C4-2B (cell line): ENCODE data around the gene VPS45.

ENCODE experiments used
- H3K27ac ChIP-seq: fragments of 450-650 bp; 2 replicates; pipeline ENCODE4 v1.5.1; 2017
- ZFX ChIP-seq: fragments of 450-650 bp; IDR thresholded peaks from 2 replicates; pipeline ENCODE4 v1.6.1; 2017
- TF ChIP-seq, protein P1 (sequence below): fragments of 450-650 bp; conservative IDR thresholded peaks from 2 replicates; pipeline ENCODE4 v1.5.1; 2017; ENCODE audit warnings: mild to moderate bottlenecking

Gene VPS45

DNA sequence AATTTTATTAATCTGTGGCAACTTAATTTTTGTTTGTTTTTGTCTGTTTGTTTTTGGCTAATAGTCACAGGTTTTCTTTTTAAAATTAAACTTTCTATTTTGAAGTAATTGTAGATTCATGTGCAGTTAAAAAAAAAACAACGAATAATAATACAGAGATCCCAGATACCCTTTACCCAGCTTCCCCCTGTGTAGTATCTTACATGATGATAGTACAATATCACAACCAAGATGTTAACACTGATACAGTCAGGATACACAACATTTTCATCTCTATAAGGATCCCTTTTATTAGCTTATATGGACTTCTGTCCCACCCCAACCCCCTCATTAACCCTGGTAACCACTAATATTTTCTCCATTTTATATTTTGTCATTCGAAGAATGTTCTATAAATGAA, 5.9 kb downstream of the VPS45 start:
- no peak overlapping the region for H3K27ac ChIP-seq
- TF ChIP-seq, protein P1, sequence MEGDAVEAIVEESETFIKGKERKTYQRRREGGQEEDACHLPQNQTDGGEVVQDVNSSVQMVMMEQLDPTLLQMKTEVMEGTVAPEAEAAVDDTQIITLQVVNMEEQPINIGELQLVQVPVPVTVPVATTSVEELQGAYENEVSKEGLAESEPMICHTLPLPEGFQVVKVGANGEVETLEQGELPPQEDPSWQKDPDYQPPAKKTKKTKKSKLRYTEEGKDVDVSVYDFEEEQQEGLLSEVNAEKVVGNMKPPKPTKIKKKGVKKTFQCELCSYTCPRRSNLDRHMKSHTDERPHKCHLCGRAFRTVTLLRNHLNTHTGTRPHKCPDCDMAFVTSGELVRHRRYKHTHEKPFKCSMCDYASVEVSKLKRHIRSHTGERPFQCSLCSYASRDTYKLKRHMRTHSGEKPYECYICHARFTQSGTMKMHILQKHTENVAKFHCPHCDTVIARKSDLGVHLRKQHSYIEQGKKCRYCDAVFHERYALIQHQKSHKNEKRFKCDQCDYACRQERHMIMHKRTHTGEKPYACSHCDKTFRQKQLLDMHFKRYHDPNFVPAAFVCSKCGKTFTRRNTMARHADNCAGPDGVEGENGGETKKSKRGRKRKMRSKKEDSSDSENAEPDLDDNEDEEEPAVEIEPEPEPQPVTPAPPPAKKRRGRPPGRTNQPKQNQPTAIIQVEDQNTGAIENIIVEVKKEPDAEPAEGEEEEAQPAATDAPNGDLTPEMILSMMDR = no peak
- no peak for TF ChIP-seq ZFX

DNA sequence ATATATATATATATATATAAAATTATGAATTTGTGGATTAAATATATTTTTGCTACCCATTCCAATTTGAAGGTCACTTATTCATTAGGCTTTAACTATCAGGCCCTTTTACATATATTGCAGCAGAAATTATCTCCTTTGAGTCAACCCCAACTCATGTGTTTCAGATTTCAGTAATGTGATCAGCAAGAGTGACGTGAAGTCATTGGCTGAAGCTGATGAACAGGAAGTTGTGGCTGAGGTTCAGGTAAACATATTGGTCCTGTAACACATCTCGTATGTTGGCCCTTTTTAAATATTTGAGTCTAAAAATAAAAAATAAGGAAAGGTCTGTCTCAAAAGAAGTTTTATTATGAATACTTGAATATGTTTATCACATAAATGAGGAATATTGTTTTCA, 8.5 kb downstream of the VPS45 start:
- no peak overlapping the region for H3K27ac ChIP-seq
- TF ChIP-seq, protein P1 = no peak
- no peak for TF ChIP-seq ZFX

DNA sequence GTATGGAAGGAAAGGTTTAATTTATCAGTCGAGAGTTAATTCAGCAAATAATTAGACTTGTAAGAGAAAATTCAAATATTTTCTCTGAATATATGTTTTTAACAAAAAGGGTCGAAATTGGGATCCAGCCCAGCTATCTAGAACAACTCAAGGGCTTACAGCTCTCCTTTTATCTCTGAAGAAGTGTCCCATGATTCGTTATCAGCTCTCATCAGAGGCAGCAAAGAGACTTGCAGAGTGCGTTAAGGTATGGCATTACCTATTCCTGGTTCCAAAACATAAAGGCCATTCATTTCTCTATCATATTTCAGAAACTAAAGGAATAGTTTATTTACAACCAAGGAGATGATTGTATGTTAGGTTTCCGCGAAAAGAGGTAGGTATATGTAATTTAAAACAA, 9.4 kb downstream of the VPS45 start:
- TF ChIP-seq, protein P1 = no peak
- TF ChIP-seq ZFX = no peak
- no peak overlapping the region for H3K27ac ChIP-seq

DNA sequence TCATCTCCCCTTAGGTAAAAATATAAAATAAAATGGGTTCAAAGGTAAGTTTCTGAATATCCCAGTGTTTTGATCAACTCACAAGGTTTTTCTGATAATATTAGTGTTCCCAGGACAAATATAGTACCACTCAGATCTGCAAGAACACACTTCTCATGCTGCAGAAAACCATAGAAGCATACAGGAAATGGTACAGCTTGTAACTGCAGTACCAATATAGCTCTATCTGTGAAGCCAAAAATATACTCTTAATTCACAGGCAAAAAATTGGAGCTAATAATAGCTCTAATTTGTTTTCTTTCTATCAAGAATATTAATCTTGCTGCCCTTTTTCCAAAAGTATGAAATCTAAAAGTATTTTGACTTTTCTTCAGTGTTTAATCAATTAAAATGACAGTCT, 13.2 kb downstream of the VPS45 start:
- TF ChIP-seq, protein P1 = no peak
- TF ChIP-seq ZFX = no peak
- no peak overlapping the region for H3K27ac ChIP-seq

DNA sequence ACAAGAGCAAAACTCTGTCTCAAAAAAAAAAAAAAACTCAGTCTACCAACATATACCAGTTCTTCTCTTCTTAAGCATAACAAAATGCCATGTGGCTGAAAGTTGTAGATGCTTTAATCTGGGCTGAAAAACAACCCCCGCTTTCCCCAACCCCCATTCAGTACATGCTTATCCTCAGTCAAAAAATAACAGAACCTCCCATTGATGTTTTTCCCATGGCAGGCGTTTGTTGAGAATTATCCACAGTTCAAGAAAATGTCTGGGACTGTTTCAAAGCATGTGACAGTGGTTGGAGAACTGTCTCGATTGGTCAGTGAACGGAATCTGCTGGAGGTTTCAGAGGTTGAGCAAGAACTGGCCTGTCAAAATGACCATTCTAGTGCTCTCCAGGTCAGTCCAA, 14.9 kb downstream of the VPS45 start:
- no peak for TF ChIP-seq ZFX
- TF ChIP-seq, protein P1 = no peak
- no peak overlapping the region for H3K27ac ChIP-seq

DNA sequence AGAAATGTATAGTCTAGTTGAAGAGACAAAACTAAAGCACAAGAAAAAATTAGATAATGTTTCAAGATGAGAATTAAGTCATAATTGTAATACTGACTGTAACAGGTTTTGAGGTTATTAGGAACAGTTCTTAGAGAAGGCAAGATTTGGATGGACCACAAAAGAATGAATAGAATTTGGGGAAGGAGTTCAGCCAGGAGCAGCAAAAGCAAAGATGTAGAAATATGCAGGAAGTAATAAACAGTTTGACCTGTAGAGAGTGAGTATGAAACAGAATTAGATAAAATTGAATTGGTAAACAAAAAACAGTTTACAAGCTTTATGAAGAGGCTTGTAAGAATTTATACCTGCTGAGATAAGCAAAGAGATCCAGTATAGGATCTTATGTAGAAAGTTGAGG, 16.3 kb downstream of the VPS45 start:
- no peak overlapping the region for H3K27ac ChIP-seq
- TF ChIP-seq, protein P1 = no peak
- TF ChIP-seq ZFX = no peak

DNA sequence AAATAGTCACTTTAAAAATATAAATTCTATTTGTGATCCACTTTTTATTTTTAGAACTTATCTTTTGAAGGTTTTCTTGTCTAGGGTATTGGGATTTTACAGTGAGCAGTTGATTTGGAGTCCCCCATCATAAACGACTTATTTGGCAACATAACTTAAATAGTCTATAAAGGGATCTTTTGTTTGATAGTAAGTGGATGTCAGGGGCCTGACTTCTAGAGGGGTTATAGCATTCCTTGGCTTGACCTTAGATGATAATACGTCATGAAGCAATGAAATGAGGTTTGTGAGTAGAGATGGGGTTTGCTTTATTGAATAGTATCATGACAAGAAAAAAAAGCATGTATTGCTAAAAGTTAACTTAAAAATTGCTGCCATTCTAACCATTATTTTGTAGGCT, 17.8 kb downstream of the VPS45 start:
- TF ChIP-seq, protein P1 = no peak
- TF ChIP-seq ZFX = no peak
- no peak overlapping the region for H3K27ac ChIP-seq
